Measurements from ENCODE around the gene ABCB6.

Gene ABCB6

GRCh38 chr2:219169930-219170654 lies 48.7 kb downstream of the ABCB6 start, which contains the start of gene SLC23A3:
TSS of gene SLC23A3 (minus strand) at chr2:219170029. CDS start at chr2:219169984, 45 bp downstream.
- DNase-seq: no peak

- DNase-seq: no peak
Measured at GRCh38 chr2:219168932-219169331, 49.8 kb downstream of the ABCB6 start.

GRCh38 chr2:219168526-219168925 lies 50.2 kb downstream of the ABCB6 start:
- no peak for DNase-seq

DNA sequence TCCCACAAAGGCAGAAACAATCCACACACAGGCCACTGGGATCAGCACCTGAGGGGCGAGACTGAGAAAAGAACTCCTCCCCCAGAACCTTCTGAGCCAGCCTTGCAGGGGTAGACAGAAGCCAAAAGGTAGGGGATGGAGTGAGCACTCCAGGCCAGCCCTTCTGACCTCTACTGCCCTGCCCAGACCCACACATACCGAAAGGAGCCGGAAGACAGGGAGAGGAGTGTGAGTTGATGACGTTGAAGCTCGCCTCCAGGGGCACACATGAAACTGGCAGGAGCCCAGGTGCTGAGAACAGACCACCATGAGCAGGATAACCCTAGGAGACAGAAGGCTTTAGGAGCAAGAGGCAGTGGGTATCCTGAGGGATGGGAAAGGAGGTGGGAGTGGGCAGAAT lies 50.8 kb downstream of the ABCB6 start:
- no peak for DNase-seq

DNA sequence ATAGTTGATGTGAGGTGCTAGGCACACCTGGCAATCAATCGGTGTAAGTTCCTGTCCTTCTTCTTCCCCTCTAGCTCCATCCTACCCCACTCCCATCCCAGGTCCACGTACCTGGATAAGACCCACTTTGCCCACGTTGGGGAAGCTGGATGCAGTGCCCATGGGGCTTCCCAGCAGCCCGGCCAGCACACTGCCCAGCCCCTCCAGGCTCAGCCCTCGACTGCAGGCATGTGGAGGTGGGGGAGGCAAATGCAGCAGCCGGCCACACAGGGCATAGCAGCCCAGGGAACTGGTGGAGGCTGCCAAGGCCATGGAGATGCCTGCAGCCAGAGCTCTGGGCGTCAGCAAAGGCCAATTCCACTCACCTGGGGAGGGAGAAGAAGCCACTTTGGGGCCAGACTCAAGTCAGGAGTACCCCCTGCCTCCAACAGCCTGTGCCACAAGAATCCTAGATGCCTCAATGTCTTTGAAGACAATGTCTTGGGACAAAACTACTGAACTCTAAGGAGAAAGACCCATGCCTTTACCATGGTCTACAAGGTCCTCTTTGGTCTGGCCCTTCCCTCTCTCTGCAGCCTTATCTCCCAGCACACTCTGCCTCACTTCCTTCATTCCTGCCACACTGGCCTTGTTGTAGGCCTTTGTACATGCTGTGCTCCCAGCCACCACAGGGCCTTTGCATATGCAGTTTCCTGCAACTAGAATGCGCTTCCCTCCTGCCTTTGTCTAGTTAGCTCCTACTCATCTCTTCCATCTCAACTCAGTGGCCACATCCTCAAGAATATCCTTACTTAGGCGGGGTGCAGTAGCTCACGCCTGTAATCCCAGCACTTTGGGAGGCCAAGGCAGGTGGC lies 53.5 kb downstream of the ABCB6 start:
- DNase-seq: no peak

DNA sequence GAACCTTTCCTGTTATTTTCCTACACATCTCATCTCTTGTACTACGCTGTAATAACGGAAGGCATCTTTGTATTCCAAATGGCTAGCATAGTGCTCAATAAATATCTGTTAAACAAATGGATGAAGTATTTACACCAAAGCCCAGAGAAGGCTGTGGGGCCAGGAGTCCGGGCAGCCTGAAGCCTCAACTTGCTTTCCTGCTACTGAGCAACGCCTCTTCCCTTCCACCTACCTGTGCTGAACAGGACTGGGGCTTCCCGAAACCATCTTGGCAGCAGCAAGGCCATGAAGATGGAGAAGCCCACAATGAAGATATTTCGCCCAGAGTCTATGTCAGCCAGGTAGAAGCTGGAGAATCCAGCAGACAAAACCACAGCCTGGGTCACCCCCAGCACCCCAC lies 55.6 kb downstream of the ABCB6 start:
- DNase-seq: no peak

DNA sequence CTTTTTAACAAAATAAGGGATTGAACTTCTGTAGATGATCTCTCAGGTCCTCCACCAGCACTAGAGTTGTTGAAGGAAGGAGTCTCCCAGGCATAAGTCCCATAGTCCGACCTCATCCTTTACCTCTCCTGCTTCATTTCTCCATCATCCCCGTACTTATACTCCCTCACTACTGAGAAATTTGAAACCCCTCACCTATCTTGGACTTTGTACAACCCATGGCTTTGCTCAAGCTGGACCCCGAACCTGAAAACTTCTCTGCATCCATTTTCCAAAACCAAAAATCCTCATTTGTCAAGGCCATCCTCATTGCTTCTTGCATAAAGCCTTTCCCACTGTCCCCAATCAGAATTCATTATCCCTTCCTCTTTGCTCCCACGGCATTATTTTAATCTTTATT lies 57.7 kb downstream of the ABCB6 start:
- DNase-seq: no peak

DNA sequence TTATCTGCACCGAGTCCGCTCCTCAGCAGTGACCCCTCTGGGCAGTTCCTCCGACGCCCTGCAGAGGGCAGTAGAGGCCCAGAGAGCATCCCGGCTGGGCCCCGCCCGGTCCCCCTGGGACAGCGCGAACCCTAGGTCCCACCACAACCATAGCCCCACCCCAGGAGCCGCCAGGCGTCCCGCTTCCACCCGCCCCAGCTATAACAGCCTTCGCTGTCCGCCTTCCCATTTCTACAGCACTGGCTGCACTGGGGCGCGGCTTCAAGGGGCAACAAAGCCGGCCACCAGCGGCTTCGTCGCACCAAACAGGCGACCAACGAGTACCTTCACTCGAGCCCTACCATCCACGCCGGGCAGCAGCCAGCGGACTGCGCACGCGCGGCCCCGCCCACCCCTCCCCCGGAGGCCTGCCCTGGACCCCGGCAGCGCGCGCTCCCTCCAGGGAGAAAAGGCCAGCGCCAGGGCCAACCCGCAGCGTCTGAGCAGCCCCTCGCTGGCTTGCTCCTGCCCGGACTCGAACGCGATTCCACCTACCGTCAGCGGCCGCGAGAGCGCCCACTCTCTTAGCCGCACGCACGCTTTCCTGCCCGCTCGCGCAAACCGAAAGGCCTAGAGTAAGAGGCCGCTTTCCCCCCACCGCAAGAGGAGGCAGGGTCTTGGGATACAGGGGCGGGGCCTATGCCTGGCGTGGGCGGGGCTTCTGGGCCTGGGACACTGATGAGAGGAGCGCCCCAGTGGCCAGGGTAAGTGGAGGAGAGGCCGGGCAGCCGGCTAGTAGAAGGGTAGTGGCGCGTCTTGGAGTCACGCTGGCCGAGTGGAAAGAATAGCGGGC lies 58.4 kb downstream of the ABCB6 start, which contains the start of gene NHEJ1:
Gene NHEJ1 (minus strand): TSS at position 630 of the 832 bp plus-strand sequence. CDS start 2,453 bp downstream, outside the sequence.
- DNase-seq: peak; percentile 99
